Natural killer cell (primary cell): ENCODE measurements around the gene P2RX7. TPM values are rescaled to one million over a fixed set of nuclear protein-coding genes. Genes with fewer than 3 reads are reported as not detected.

ENCODE experiments used
- ATAC-seq, 3 donors: fragments of 150-1000 bp in 2 of 3; fragments of 200-7000 bp in 1 of 3; cut with Tn5 transposase; 1 replicate in 1 of 3; 2 replicates in 2 of 3; pipeline ENCODE4 v1.10.0; 2021; ENCODE audit warnings: mild to moderate bottlenecking in 2 of 3, moderate library complexity in 2 of 3
- DNase-seq, 2 donors: peaks; one replicate each; pipeline versions ENCODE4 v3.0.0 to v3.0.0-alpha.2; 2013 to 2021; ENCODE audit warnings: mixed read lengths in 1 of 2
- H3K27ac ChIP-seq: one replicate; pipeline ENCODE4 v1.5.1; 2013; ENCODE audit warnings: mild to moderate bottlenecking, low read length
- H3K27me3 ChIP-seq: one replicate; pipeline ENCODE4 v1.6.1; 2013; ENCODE audit warnings: low read length; ENCODE audit not compliant: control insufficient read depth, insufficient read depth
- H3K36me3 ChIP-seq: one replicate; pipeline ENCODE4 v1.6.1; 2013; ENCODE audit warnings: low read length; ENCODE audit not compliant: control insufficient read depth, insufficient read depth
- H3K4me1 ChIP-seq: one replicate; pipeline ENCODE4 v1.6.1; 2013; ENCODE audit warnings: low read length; ENCODE audit not compliant: control insufficient read depth, insufficient read depth
- H3K4me3 ChIP-seq: one replicate; pipeline ENCODE4 v1.5.1; 2013; ENCODE audit warnings: low read length
- H3K9me3 ChIP-seq: one replicate; pipeline ENCODE4 v1.6.1; 2013; ENCODE audit warnings: low read length; ENCODE audit not compliant: control insufficient read depth, insufficient read depth
- H3K27ac Mint-ChIP-seq, 2 donors: one replicate each; pipeline ENCODE4 v1.8.0; 2022; ENCODE audit warnings: mild to moderate bottlenecking in 2 of 2, mixed read lengths in 2 of 2, moderate library complexity in 1 of 2
- H3K27me3 Mint-ChIP-seq, 2 donors: one replicate each; pipeline ENCODE4 v1.8.0; 2022; ENCODE audit warnings: low read depth in 2 of 2, mixed read lengths in 2 of 2
- H3K36me3 Mint-ChIP-seq: one replicate; pipeline ENCODE4 v1.8.0; 2022; ENCODE audit warnings: mixed read lengths
- H3K4me1 Mint-ChIP-seq, 2 donors: one replicate each; pipeline ENCODE4 v1.8.0; 2022; ENCODE audit warnings: mixed read lengths in 2 of 2
- H3K4me3 Mint-ChIP-seq: one replicate; pipeline ENCODE4 v1.8.0; 2022; ENCODE audit warnings: mild to moderate bottlenecking, moderate library complexity, mixed read lengths
- H3K9me3 Mint-ChIP-seq, 2 donors: one replicate each; pipeline ENCODE4 v1.8.0; 2022; ENCODE audit warnings: mixed read lengths in 2 of 2
- CTCF ChIP-seq: fragments of 200-600 bp; IDR thresholded peaks from one replicate; pipeline ENCODE4 v1.8.0; 2022; ENCODE audit warnings: antibody characterized with exemption
- WGBS: methylation state at CpG from one replicate; pipeline ENCODE4 v1.1.7; 2013; ENCODE audit warnings: missing lambda C conversion rate; ENCODE audit not compliant: insufficient coverage; 5-methylcytosine and 5-hydroxymethylcytosine counted together
- intact Hi-C: fragments of 100-400 bp; cut with micrococcal nuclease; formaldehyde crosslinking; loops from one replicate; pipeline ENCODE4 v1.14.2; 2022
- total RNA-seq, 4 donors: library from RNA; stranded (reverse); fragments of 120-200 nt in 1 of 4; gene quantifications; one replicate each; pipeline versions ENCODE4 v1.2.3 to v1.2.4, GENCODE V29; 2013 to 2022

Gene P2RX7
- total RNA-seq, 3 donors from 2014 or later (not counting 1 experiment from before 2014, with no cell fraction given): 14.1 to 22.9 (median 16.7) TPM

GRCh38 chr12:121135320-121135719, 2.6 kb downstream of the P2RX7 start:
- H3K36me3 Mint-ChIP-seq: no peaks in the 10 kb centered on the region
- Histone ChIP-seq H3K27ac (no peak overlapping the region), H3K27me3 (no peaks in the 10 kb centered on the region), H3K4me3 (no peak overlapping the region), H3K4me1 (peaks cover 28% of the 10 kb centered on the region), H3K9me3 (no peaks in the 10 kb centered on the region), H3K36me3 (no peaks in the 10 kb centered on the region)
- 100% methylated on average over 1 of the region's 3 CpGs for WGBS
- no peak overlapping the region for H3K27ac Mint-ChIP-seq
- no peaks in the 10 kb centered on the region for H3K27me3 Mint-ChIP-seq
- DNase-seq (no peak), ATAC-seq (no peak)
- intact Hi-C loops: no loop called here
- peaks cover 42 to 44% of the 10 kb centered on the region in 2 donors for H3K4me1 Mint-ChIP-seq
- no peak for TF ChIP-seq CTCF
- no peaks in the 10 kb centered on the region for H3K9me3 Mint-ChIP-seq
- H3K4me3 Mint-ChIP-seq: no peak overlapping the region

DNA sequence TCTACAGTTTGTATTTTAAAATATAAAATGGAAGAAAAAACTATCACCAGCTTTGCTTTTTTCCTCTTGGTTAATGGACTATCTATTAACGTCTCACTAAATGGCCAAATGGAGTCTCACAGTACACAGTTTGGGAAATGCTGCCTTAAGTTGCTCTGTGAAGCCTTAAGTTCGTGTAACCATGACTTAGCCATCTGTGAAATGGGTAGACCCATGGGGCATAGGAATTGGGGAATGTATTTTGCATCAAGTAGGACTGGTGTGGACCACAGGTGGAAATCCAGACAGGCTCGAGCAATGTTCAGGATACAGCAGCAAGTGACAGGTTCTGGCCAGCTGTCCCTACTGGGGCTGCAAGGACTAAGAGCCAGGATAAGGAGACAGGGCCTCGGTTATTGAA, 4.8 kb downstream of the P2RX7 start:
- H3K4me1 Mint-ChIP-seq: peaks cover 24 to 35% of the 10 kb centered on the region in 2 donors
- no peak overlapping the region for H3K27ac ChIP-seq
- no peak for TF ChIP-seq CTCF
- ATAC-seq: no peak
- no peaks in the 10 kb centered on the region for H3K9me3 Mint-ChIP-seq
- 93% methylated on average over 4 of the region's 4 CpGs for WGBS
- DNase-seq: no peak
- intact Hi-C loops: no loop called here
- H3K9me3 ChIP-seq: no peaks in the 10 kb centered on the region
- H3K36me3 ChIP-seq: no peaks in the 10 kb centered on the region
- H3K4me3 ChIP-seq: no peak overlapping the region
- peaks cover 20% of the 10 kb centered on the region for H3K4me1 ChIP-seq
- no peaks in the 10 kb centered on the region for H3K36me3 Mint-ChIP-seq
- no peak overlapping the region for H3K27ac Mint-ChIP-seq
- no peak overlapping the region for H3K4me3 Mint-ChIP-seq
- H3K27me3 ChIP-seq: no peaks in the 10 kb centered on the region
- H3K27me3 Mint-ChIP-seq: no peaks in the 10 kb centered on the region

DNA sequence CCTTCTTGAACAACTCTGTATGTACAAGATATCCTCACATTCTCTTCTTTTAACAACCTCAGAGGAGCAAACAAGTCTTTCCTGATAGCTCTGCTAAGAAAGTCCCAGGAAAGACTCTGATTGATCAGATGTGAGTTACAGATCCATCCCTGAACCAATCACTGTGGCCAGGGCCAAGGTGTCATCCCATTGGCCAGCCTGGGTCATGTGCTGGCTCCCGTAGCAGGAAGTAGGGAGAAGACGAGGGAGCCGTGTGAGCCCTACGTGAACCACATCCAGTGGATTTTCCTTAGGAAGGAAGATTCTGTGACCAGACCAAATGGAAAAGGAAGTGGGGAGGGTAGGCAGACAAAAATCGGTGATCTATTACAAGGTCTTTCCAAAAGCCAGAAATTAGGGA, 5.6 kb downstream of the P2RX7 start:
- H3K4me3 Mint-ChIP-seq: no peak overlapping the region
- no peak for ATAC-seq
- intact Hi-C loops: no loop called here
- H3K27ac ChIP-seq: no peak overlapping the region
- WGBS: 92% methylated on average over 5 of the region's 5 CpGs
- peaks cover 14% of the 10 kb centered on the region for H3K4me1 ChIP-seq
- no peaks in the 10 kb centered on the region for H3K27me3 ChIP-seq
- no peaks in the 10 kb centered on the region for H3K27me3 Mint-ChIP-seq
- no peaks in the 10 kb centered on the region for H3K36me3 Mint-ChIP-seq
- no peak for TF ChIP-seq CTCF
- H3K9me3 Mint-ChIP-seq: no peaks in the 10 kb centered on the region
- H3K36me3 ChIP-seq: no peaks in the 10 kb centered on the region
- no peak overlapping the region for H3K4me3 ChIP-seq
- no peak overlapping the region for H3K27ac Mint-ChIP-seq
- peaks cover 16 to 27% of the 10 kb centered on the region in 2 donors for H3K4me1 Mint-ChIP-seq
- no peaks in the 10 kb centered on the region for H3K9me3 ChIP-seq
- DNase-seq: no peak

- H3K36me3 ChIP-seq: no peaks in the 10 kb centered on the region
- Mint-ChIP-seq H3K4me1 (peaks cover 13 to 22% of the 10 kb centered on the region in 2 donors), H3K27ac (no peak overlapping the region), H3K9me3 (no peaks in the 10 kb centered on the region), H3K36me3 (no peaks in the 10 kb centered on the region), H3K4me3 (no peak overlapping the region), H3K27me3 (no peaks in the 10 kb centered on the region)
- peaks cover 14% of the 10 kb centered on the region for H3K4me1 ChIP-seq
- H3K27me3 ChIP-seq: no peaks in the 10 kb centered on the region
- ATAC-seq: no peak
- 93% methylated on average over 5 of the region's 5 CpGs for whole genome bisulfite sequencing
- no peaks in the 10 kb centered on the region for H3K9me3 ChIP-seq
- intact Hi-C loops: no loop called here
- H3K4me3 ChIP-seq: no peak overlapping the region
- TF ChIP-seq CTCF: no peak
- no peak for DNase-seq
- no peak overlapping the region for H3K27ac ChIP-seq
Measured at GRCh38 chr12:121139286-121139685, 6.6 kb downstream of the P2RX7 start.
